HepG2 (cell line): ENCODE results near the gene MLLT11. TPM values are rescaled to one million over a fixed set of nuclear protein-coding genes. Genes with fewer than 3 reads are reported as not detected.
A peak's percentile ranks its signal among the peaks of the same experiment; 100 is the strongest.

Experiments
- AKAP8 ChIP-seq: sonication (generic); formaldehyde crosslinking; IDR thresholded peaks from 2 replicates; pipeline ENCODE4 v1.5.1; 2020; ENCODE audit warnings: mild to moderate bottlenecking, missing genetic modification reagents
- ATF1 ChIP-seq: IDR thresholded peaks from 2 replicates; pipeline ENCODE4 v1.6.1; 2016; ENCODE audit warnings: mild to moderate bottlenecking, control low read depth
- BCL6 ChIP-seq: IDR thresholded peaks from 2 replicates; pipeline ENCODE4 v1.6.1; 2016; ENCODE audit warnings: missing genetic modification reagents, missing compliant biosample characterization
- BRD4 ChIP-seq: sonication (generic); formaldehyde crosslinking; IDR thresholded peaks from 2 replicates; pipeline ENCODE4 v1.4.0; 2020; ENCODE audit warnings: missing genetic modification reagents
- GMEB1 ChIP-seq: sonication (generic); formaldehyde crosslinking; IDR thresholded peaks from 2 replicates; pipeline ENCODE4 v1.5.1; 2020; ENCODE audit warnings: missing genetic modification reagents, mild to moderate bottlenecking, borderline replicate concordance
- HOXA5 ChIP-seq: sonication (generic); formaldehyde crosslinking; IDR thresholded peaks from 2 replicates; pipeline ENCODE4 v1.4.0; 2020; ENCODE audit warnings: missing genetic modification reagents
- JUNB ChIP-seq: sonication (generic); formaldehyde crosslinking; IDR thresholded peaks from 2 replicates; pipeline ENCODE4 v1.8.0; 2022; ENCODE audit warnings: missing genetic modification reagents, mild to moderate bottlenecking, borderline replicate concordance
- MAF1 ChIP-seq: sonication (generic); formaldehyde crosslinking; IDR thresholded peaks from 2 replicates; pipeline ENCODE4 v1.5.0; 2020; ENCODE audit warnings: missing genetic modification reagents, borderline replicate concordance
- MATR3 ChIP-seq: sonication (generic); formaldehyde crosslinking; IDR thresholded peaks from 2 replicates; pipeline ENCODE4 v1.4.0; 2020; ENCODE audit warnings: missing genetic modification reagents
- MAX ChIP-seq: IDR thresholded peaks from 2 replicates; pipeline ENCODE4 v1.6.1; 2012; ENCODE audit warnings: inconsistent platforms
- SATB2 ChIP-seq: sonication (generic); formaldehyde crosslinking; IDR thresholded peaks from 2 replicates; pipeline ENCODE4 v1.5.0; 2020; ENCODE audit warnings: missing genetic modification reagents
- SMAD1 ChIP-seq: sonication (generic); formaldehyde crosslinking; IDR thresholded peaks from 2 replicates; pipeline ENCODE4 v1.4.0; 2020; ENCODE audit warnings: missing genetic modification reagents, low read depth, mild to moderate bottlenecking, borderline replicate concordance
- SRY ChIP-seq: sonication (generic); formaldehyde crosslinking; IDR thresholded peaks from 2 replicates; pipeline ENCODE4 v1.8.0; 2022; ENCODE audit warnings: mild to moderate bottlenecking, missing genetic modification reagents
- TBP ChIP-seq: sonication (generic); formaldehyde crosslinking; IDR thresholded peaks from 2 replicates; pipeline ENCODE4 v1.5.0; 2020; ENCODE audit warnings: missing genetic modification reagents
- TCF7 ChIP-seq: sonication (generic); IDR thresholded peaks from 2 replicates; pipeline ENCODE4 v1.6.1; 2016; ENCODE audit warnings: antibody characterized with exemption, low read depth
- TFDP2 ChIP-seq: sonication (generic); formaldehyde crosslinking; IDR thresholded peaks from 2 replicates; pipeline ENCODE4 v1.4.0; 2020; ENCODE audit warnings: missing genetic modification reagents
- UBTF ChIP-seq: sonication (generic); formaldehyde crosslinking; IDR thresholded peaks from 2 replicates; pipeline ENCODE4 v1.4.0; 2020; ENCODE audit warnings: mild to moderate bottlenecking, missing genetic modification reagents
- ZBTB43 ChIP-seq: sonication (generic); formaldehyde crosslinking; conservative IDR thresholded peaks from 2 replicates; pipeline ENCODE4 v1.4.0; 2020; ENCODE audit warnings: missing genetic modification reagents
- ZBTB8A ChIP-seq: sonication (generic); formaldehyde crosslinking; IDR thresholded peaks from 2 replicates; pipeline ENCODE4 v1.4.0; 2020; ENCODE audit warnings: mild to moderate bottlenecking, low read depth, missing genetic modification reagents, borderline replicate concordance
- ZNF354B ChIP-seq: sonication (generic); formaldehyde crosslinking; IDR thresholded peaks from 2 replicates; pipeline ENCODE4 v1.8.0; 2022; ENCODE audit warnings: mild to moderate bottlenecking, missing genetic modification reagents
- ZNF558 ChIP-seq: sonication (generic); formaldehyde crosslinking; IDR thresholded peaks from 2 replicates; pipeline ENCODE4 v1.9.0; 2022; ENCODE audit warnings: mild to moderate bottlenecking, missing genetic modification reagents, borderline replicate concordance
- ZNF781 ChIP-seq: sonication (generic); formaldehyde crosslinking; IDR thresholded peaks from 2 replicates; pipeline ENCODE4 v1.5.1; 2020; ENCODE audit warnings: borderline replicate concordance, mild to moderate bottlenecking, missing genetic modification reagents; ENCODE audit errors: not compliant biosample characterization
- ZSCAN25 ChIP-seq: sonication (generic); formaldehyde crosslinking; IDR thresholded peaks from 2 replicates; pipeline ENCODE4 v1.8.0; 2022; ENCODE audit warnings: mild to moderate bottlenecking, missing genetic modification reagents
- ZSCAN31 ChIP-seq: sonication (generic); formaldehyde crosslinking; IDR thresholded peaks from 2 replicates; pipeline ENCODE4 v1.5.0; 2020; ENCODE audit warnings: low read depth, mild to moderate bottlenecking, missing genetic modification reagents
- polyA plus RNA-seq, 8 experiments: library from polyadenylated mRNA; depleted of rRNA in 3 of 8; stranded (reverse) in 7 of 8; unstranded in 1 of 8; fragments of >200 nt; fragmentation: Illumina TruSeq in 4 of 8; extraction: Trizol in 4 of 8; gene quantifications; 2 replicates each; pipeline versions ENCODE4 v1.2.1 to v1.2.3, GENCODE V29; 2011 to 2016; ENCODE audit warnings: low read depth in 4 of 8, missing spikeins in 1 of 8, mixed read lengths in 1 of 8; ENCODE audit not compliant: insufficient read depth in 1 of 8
- total RNA-seq, 5 experiments: library from RNA; depleted of rRNA; stranded (reverse); fragments of >200 nt; fragmentation: Illumina TruSeq; extraction: Trizol; gene quantifications; 2 replicates each; pipeline ENCODE4 v1.2.3, GENCODE V29; 2016; ENCODE audit warnings: low read depth in 1 of 5

Gene MLLT11
- total and polyA plus RNA-seq, 2 of the 13 experiments (the other 11 are each of a cell fraction or from before 2014, with no cell fraction given) = 0.21 to 0.22 TPM

- TF ChIP-seq ZSCAN31 (CRISPR knock-in tag) (no peak), SMAD1 (CRISPR knock-in tag) (no peak), ZSCAN25 (CRISPR knock-in tag) (peak; percentile 80), BRD4 (CRISPR knock-in tag) (no peak), TFDP2 (no peak), AKAP8 (CRISPR knock-in tag) (no peak), MAX (no peak; the same call in 1 of the 2 replicates), ATF1 (CRISPR knock-in tag) (peak; percentile 54; the same call in 1 of the 2 replicates), HOXA5 (CRISPR knock-in tag) (peak; percentile 76; the same call in 1 of the 2 replicates), JUNB (CRISPR knock-in tag) (no peak), GMEB1 (CRISPR knock-in tag) (peak; percentile 68; the same call in 1 of the 2 replicates), MAF1 (CRISPR knock-in tag) (no peak), ZBTB43 (CRISPR knock-in tag) (0 out of 2 replicates have a peak, but pooled peaks have one; percentile 48), UBTF (CRISPR knock-in tag) (peak; percentile 75), SRY (CRISPR knock-in tag) (no peak), SATB2 (CRISPR knock-in tag) (no peak), TBP (CRISPR knock-in tag) (no peak), TCF7 (peak; percentile 72), MATR3 (CRISPR knock-in tag) (no peak), ZNF781 (peak; percentile 41), ZBTB8A (CRISPR knock-in tag) (no peak), BCL6 (CRISPR knock-in tag) (peak; percentile 54), ZNF558 (CRISPR knock-in tag) (no peak), ZNF354B (no peak; the same call in 1 of the 2 replicates)
Measured at GRCh38 chr1:151012684-151013471, 47.3 kb upstream of the MLLT11 start (continued).
